Stimulated activated CD8-positive, alpha-beta memory T cell treated with anti-CD3 and anti-CD28 coated beads, Interleukin-2, amount 100 ng/mL, for 48 hours (primary cell): Measurements from ENCODE around the gene SPTB.

ENCODE experiments used
- DNase-seq, 2 donors: peaks; one replicate each; pipeline ENCODE4 v3.0.0-alpha.2; 2020; ENCODE audit warnings: low read depth in 2 of 2

Gene SPTB

GRCh38 chr14:64885559-64885958, 5.9 kb upstream of the SPTB start:
- DNase-seq = no peak

- peak; percentile 43 to 51 for DNase-seq
These were observed 764 bp upstream of the SPTB start for GRCh38 chr14:64880221-64881121.

- DNase-seq = no peak
These were observed 671 bp downstream of the SPTB start for GRCh38 chr14:64878837-64879634.

- no peak for DNase-seq
These were observed 1.9 kb downstream of the SPTB start for GRCh38 chr14:64877846-64878245.

GRCh38 chr14:64875350-64875749, 4.4 kb downstream of the SPTB start:
- DNase-seq = no peak

GRCh38 chr14:64873506-64874219, 6.0 kb downstream of the SPTB start:
- no peak for DNase-seq

GRCh38 chr14:64871344-64871743, 8.4 kb downstream of the SPTB start:
- DNase-seq = no peak

- DNase-seq = no peak
These were observed 9.5 kb downstream of the SPTB start for GRCh38 chr14:64870160-64870559.

GRCh38 chr14:64868841-64869240, 10.9 kb downstream of the SPTB start:
- no peak for DNase-seq

- DNase-seq = no peak
These were observed 11.3 kb downstream of the SPTB start for GRCh38 chr14:64868379-64868778.

GRCh38 chr14:64867182-64867581, 12.5 kb downstream of the SPTB start:
- DNase-seq = no peak

- DNase-seq = no peak
These were observed 13.7 kb downstream of the SPTB start for GRCh38 chr14:64865992-64866391.

GRCh38 chr14:64865109-64865508, 14.6 kb downstream of the SPTB start:
- no peak for DNase-seq

GRCh38 chr14:64864258-64864657, 15.4 kb downstream of the SPTB start:
- no peak for DNase-seq

GRCh38 chr14:64861916-64862315, 17.8 kb downstream of the SPTB start:
- no peak for DNase-seq

GRCh38 chr14:64860039-64860438, 19.7 kb downstream of the SPTB start:
- no peak for DNase-seq

GRCh38 chr14:64857979-64858744, 21.5 kb downstream of the SPTB start:
- no peak for DNase-seq

GRCh38 chr14:64856529-64857445, 22.9 kb downstream of the SPTB start:
- DNase-seq = no peak

- DNase-seq = no peak
These were observed 23.8 kb downstream of the SPTB start for GRCh38 chr14:64855721-64856528.
